ENCODE results near the gene DDAH1. TPM values are rescaled to one million over a fixed set of nuclear protein-coding genes. Genes with fewer than 3 reads are reported as not detected.

Gene DDAH1
- total and polyA plus RNA-seq, 4 donors: 25.8 to 42.7 (median 31.7) TPM

- no peak for TF ChIP-seq CTCF (IDR thresholded peaks at IDR 0.05; ENCODE audit: low read depth, low read length, missing input control)
- no peak for TF ChIP-seq ATF3 (IDR thresholded peaks at IDR 0.05)
- TF ChIP-seq RXRA (IDR thresholded peaks at IDR 0.05): no peak
- TF ChIP-seq NR2F2 (IDR thresholded peaks at IDR 0.05): no peak
- no peak for TF ChIP-seq TAF1 (conservative IDR thresholded peaks at IDR 0.05)
- TF ChIP-seq EGR1 (IDR thresholded peaks at IDR 0.05; ENCODE audit: low read depth in 2 of 2): no peak
- no peak for TF ChIP-seq GABPA (IDR thresholded peaks at IDR 0.05 in 1 of 2, conservative IDR thresholded peaks at IDR 0.05 in 1 of 2)
These were observed 20.6 kb downstream of the DDAH1 start (continued) for GRCh38 chr1:85444381-85444780.

- Histone ChIP-seq H3K4me1 (ENCODE audit: control insufficient read depth in 4 of 4, insufficient read depth in 4 of 4, low read length in 3 of 4) (peaks cover 4 to 13% (median 12%) of the 10 kb centered on the region in 4 donors), H3K4me3 (ENCODE audit: low read depth in 1 of 3, low read length in 3 of 3) (no peak overlapping the region), H3K9ac (ENCODE audit: low read depth in 1 of 2, low read length in 2 of 2) (no peak overlapping the region), H3K27me3 (ENCODE audit: control insufficient read depth in 4 of 4, insufficient read depth in 4 of 4, low read length in 3 of 4) (no peaks in the 10 kb centered on the region), H3K36me3 (ENCODE audit: control insufficient read depth in 4 of 4, insufficient read depth in 3 of 4, low read depth in 1 of 4, low read length in 3 of 4) (no peaks in the 10 kb centered on the region), H3K9me3 (ENCODE audit: control insufficient read depth in 4 of 4, low read length in 3 of 4) (no peaks in the 10 kb centered on the region), H3K27ac (ENCODE audit: low read depth in 1 of 2, low read length in 2 of 2) (no peak overlapping the region)
- no peak for DNase-seq (ENCODE audit: low spot score)
- TF ChIP-seq JUND (IDR thresholded peaks at IDR 0.05) (no peak), YY1 (IDR thresholded peaks at IDR 0.05) (no peak), REST (IDR thresholded peaks at IDR 0.05) (no peak), NR2F2 (IDR thresholded peaks at IDR 0.05) (no peak), MAX (IDR thresholded peaks at IDR 0.05) (no peak), EGR1 (IDR thresholded peaks at IDR 0.05; ENCODE audit: low read depth in 2 of 2) (no peak), ATF3 (IDR thresholded peaks at IDR 0.05) (no peak), TAF1 (conservative IDR thresholded peaks at IDR 0.05) (no peak), FOXA1 (IDR thresholded peaks at IDR 0.05) (no peak), ZBTB33 (IDR thresholded peaks at IDR 0.05) (no peak), HNF4G (IDR thresholded peaks at IDR 0.05) (no peak), SP1 (IDR thresholded peaks at IDR 0.05) (no peak), HNF4A (conservative IDR thresholded peaks at IDR 0.05) (no peak), RAD21 (IDR thresholded peaks at IDR 0.05) (no peak), FOXA2 (IDR thresholded peaks at IDR 0.05) (no peak), RXRA (IDR thresholded peaks at IDR 0.05) (no peak), CTCF (IDR thresholded peaks at IDR 0.05; ENCODE audit: low read depth, low read length, missing input control) (no peak), GABPA (IDR thresholded peaks at IDR 0.05 in 1 of 2, conservative IDR thresholded peaks at IDR 0.05 in 1 of 2) (no peak)
- 55% methylated on average over 3 of the region's 3 CpGs for WGBS
These were observed 24.3 kb downstream of the DDAH1 start for GRCh38 chr1:85440612-85441011.
